Heart left ventricle (tissue), 13 donors: ENCODE results near the gene LGI1.

Source experiments
- POLR2A ChIP-seq, 2 donors: fragments of 450-650 bp; IDR thresholded peaks; one replicate each; pipeline ENCODE4 v1.6.1; 2017; ENCODE audit warnings: antibody characterized with exemption in 2 of 2, mild to moderate bottlenecking in 2 of 2, moderate library complexity in 2 of 2
- TF ChIP-seq, protein P1 (sequence below), 12 donors: fragments of 200-600 bp; sonication (generic) in 4 of 12; IDR thresholded peaks; one replicate each; pipeline versions ENCODE4 v1.5.0 to v1.8.0; 2018 to 2022; ENCODE audit warnings: antibody characterized with exemption in 12 of 12, mild to moderate bottlenecking in 5 of 12
- donor health status: ischemic (EF 13 %, LVEDD 7.1; RV severe dilation, severe dysfunction).
- donor health status: DM: no; HTN: yes; CAD: no.
- donor health status: DM: no; HTN: no; CAD: no.
- donor health status: ischemic (EF 25% LVEDD 6.9; RV normal size, moderate dysfunction).
- donor health status: ischemic (EF 25% LVEDD 5.7; RV mildly dilated, moderate dysfunction).
- donor health status: ischemic (EF 35%, LVEDD 5.7; RV mildly dilated, moderate dysfunction).
- donor health status: nonischemic (EF 11% LVEDD 7.7; RV severe dilation, severe dysfunction).
- donor health status: DM: yes; HTN: yes; CAD: no.
- donor health status: PGD.
- donor health status: ischemic (EF 29% LVEDD 5.4; RV normal size, mild dysfunction).
- donor health status: nonischemic (EF 23%, LVEDD 6.1; RV moderate dilation, normal function).

- TF ChIP-seq, protein P1, sequence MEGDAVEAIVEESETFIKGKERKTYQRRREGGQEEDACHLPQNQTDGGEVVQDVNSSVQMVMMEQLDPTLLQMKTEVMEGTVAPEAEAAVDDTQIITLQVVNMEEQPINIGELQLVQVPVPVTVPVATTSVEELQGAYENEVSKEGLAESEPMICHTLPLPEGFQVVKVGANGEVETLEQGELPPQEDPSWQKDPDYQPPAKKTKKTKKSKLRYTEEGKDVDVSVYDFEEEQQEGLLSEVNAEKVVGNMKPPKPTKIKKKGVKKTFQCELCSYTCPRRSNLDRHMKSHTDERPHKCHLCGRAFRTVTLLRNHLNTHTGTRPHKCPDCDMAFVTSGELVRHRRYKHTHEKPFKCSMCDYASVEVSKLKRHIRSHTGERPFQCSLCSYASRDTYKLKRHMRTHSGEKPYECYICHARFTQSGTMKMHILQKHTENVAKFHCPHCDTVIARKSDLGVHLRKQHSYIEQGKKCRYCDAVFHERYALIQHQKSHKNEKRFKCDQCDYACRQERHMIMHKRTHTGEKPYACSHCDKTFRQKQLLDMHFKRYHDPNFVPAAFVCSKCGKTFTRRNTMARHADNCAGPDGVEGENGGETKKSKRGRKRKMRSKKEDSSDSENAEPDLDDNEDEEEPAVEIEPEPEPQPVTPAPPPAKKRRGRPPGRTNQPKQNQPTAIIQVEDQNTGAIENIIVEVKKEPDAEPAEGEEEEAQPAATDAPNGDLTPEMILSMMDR (IDR thresholded peaks at IDR 0.05): no peak
- no peak for TF ChIP-seq POLR2A (IDR thresholded peaks at IDR 0.05)
Measured at GRCh38 chr10:93835770-93836169, 78.0 kb downstream of the LGI1 start.
